SH-SY5Y (cell line): ENCODE measurements around the gene VWA3B.

Experiments
- GATA2 ChIP-seq: IDR thresholded peaks from 2 replicates; pipeline ENCODE4 v1.6.1; 2011; ENCODE audit warnings: mild to moderate bottlenecking, low read depth, low read length
- GATA3 ChIP-seq: IDR thresholded peaks from 2 replicates; pipeline ENCODE4 v1.6.1; 2011; ENCODE audit warnings: low read depth, mild to moderate bottlenecking, low read length, moderate library complexity

- TF ChIP-seq GATA2 (no peak), GATA3 (no peak)
Measured at GRCh38 chr2:98300141-98300874, 213.3 kb downstream of the VWA3B start.
